GM12878 (cell line): ENCODE results near the gene AP2A2. TPM values are rescaled to one million over a fixed set of nuclear protein-coding genes. Genes with fewer than 3 reads are reported as not detected.

Source experiments
- ATAC-seq: fragments of 200-7000 bp; cut with Tn5 transposase; 3 replicates; pipeline ENCODE4 v1.9.1; 2020; ENCODE audit warnings: mild to moderate bottlenecking, moderate library complexity
- BruUV-seq: library from RNA; stranded (reverse); fragments of 400-500 nt; replicated peaks from 2 replicates; lab custom pipeline; 2021; lab: Mats Ljungman, UMichigan
- CTCF ChIA-PET: fragments of 300-600 bp; sonication (Branson Sonifier 250); formaldehyde crosslinking; extraction: SDS; loops from one replicate; lab custom pipeline; 2021; ENCODE audit warnings: inconsistent platforms; lab: Yijun Ruan, JAX
- POLR2A ChIA-PET: fragments of 350-600 bp; formaldehyde crosslinking; extraction: SDS; loops from one replicate; lab custom pipeline; 2021; ENCODE audit warnings: inconsistent platforms; lab: Charles Lee
- RAD21 ChIA-PET: fragments of 300-600 bp; sonication (Branson Sonifier 250); formaldehyde crosslinking; loops from one replicate; lab custom pipeline; 2023; ENCODE audit warnings: antibody characterized with exemption; ENCODE audit not compliant: unreplicated experiment; lab: Charles Lee
- SMC1A ChIA-PET: fragments of 300-600 bp; sonication (Branson Sonifier 250); formaldehyde crosslinking; loops from one replicate; lab custom pipeline; 2023; ENCODE audit not compliant: unreplicated experiment, uncharacterized antibody; lab: Charles Lee
- DNase-seq: peaks from one replicate; pipeline ENCODE4 v3.0.0-alpha.2; 2011; ENCODE audit warnings: low read depth, low spot score
- FAIRE-seq: peaks from 3 replicates; lab custom pipeline; 2011; peaks lifted over from hg19 to GRCh38; lab: Jason Lieb, UNC
- H2AFZ ChIP-seq: 2 replicates; pipeline ENCODE4 v1.6.0; 2011; ENCODE audit warnings: low read depth, low read length, control low read depth; ENCODE audit not compliant: control insufficient read depth
- H3K27ac ChIP-seq: 2 replicates; pipeline ENCODE4 v1.5.1; 2011; ENCODE audit warnings: control low read depth; ENCODE audit not compliant: control insufficient read depth, insufficient read depth
- H3K27me3 ChIP-seq, 2 experiments: replicated peaks in 1 of 2; 2 replicates each; pipeline versions ENCODE4 v1.6.0 to v1.6.1; 2011; ENCODE audit warnings: low read length in 1 of 2; ENCODE audit not compliant: control insufficient read depth in 2 of 2, insufficient read depth in 2 of 2
- H3K36me3 ChIP-seq, 2 experiments: 2 replicates each; pipeline ENCODE4 v1.5.1; 2011; ENCODE audit warnings: low read length in 1 of 2; ENCODE audit not compliant: control insufficient read depth in 2 of 2, insufficient read depth in 2 of 2
- H3K4me1 ChIP-seq: 2 replicates; pipeline ENCODE4 v1.6.1; 2011; ENCODE audit warnings: mild to moderate bottlenecking, low read length, moderate library complexity, mixed read lengths; ENCODE audit not compliant: control insufficient read depth, insufficient read depth
- H3K4me2 ChIP-seq: 2 replicates; pipeline ENCODE4 v1.6.0; 2011; ENCODE audit warnings: control low read depth; ENCODE audit not compliant: control insufficient read depth, insufficient read depth
- H3K4me3 ChIP-seq: fragments of 200-600 bp; sonication (generic); 2 replicates; pipeline ENCODE4 v1.5.1; 2016
- H3K79me2 ChIP-seq: 2 replicates; pipeline ENCODE4 v1.6.0; 2011; ENCODE audit warnings: low read length; ENCODE audit not compliant: control insufficient read depth, insufficient read depth
- H3K9ac ChIP-seq: 2 replicates; pipeline ENCODE4 v1.8.0; 2011; ENCODE audit warnings: low read length, control low read depth, mixed read lengths; ENCODE audit not compliant: control insufficient read depth, insufficient read depth
- H3K9me3 ChIP-seq: replicated peaks from 3 replicates; pipeline ENCODE4 v1.5.1; 2011; ENCODE audit warnings: mild to moderate bottlenecking, low read length; ENCODE audit not compliant: control insufficient read depth, insufficient read depth
- H4K20me1 ChIP-seq: 2 replicates; pipeline ENCODE4 v1.6.0; 2011; ENCODE audit not compliant: control insufficient read depth, insufficient read depth
- BACH1 ChIP-seq: fragments of 450-650 bp; IDR thresholded peaks from 2 replicates; pipeline ENCODE4 v1.6.1; 2017; ENCODE audit warnings: mild to moderate bottlenecking, borderline replicate concordance
- BHLHE40 ChIP-seq, 2 experiments: fragments of 450-650 bp in 1 of 2; IDR thresholded peaks; 2 replicates each; pipeline ENCODE4 v1.6.1; 2011 to 2017; ENCODE audit warnings: low read depth in 2 of 2, borderline replicate concordance in 1 of 2, improper control_type of control experiment in 1 of 2, low read length in 1 of 2, mild to moderate bottlenecking in 1 of 2
- ETV6 ChIP-seq, 2 experiments: fragments of 450-650 bp in 1 of 2; IDR thresholded peaks in 1 of 2; conservative IDR thresholded peaks in 1 of 2; 2 replicates each; pipeline ENCODE4 v1.6.1; 2014; ENCODE audit warnings: antibody characterized with exemption in 1 of 2, borderline replicate concordance in 1 of 2, low read depth in 1 of 2, mild to moderate bottlenecking in 1 of 2, moderate library complexity in 1 of 2
- EZH2 ChIP-seq: IDR thresholded peaks from 2 replicates; pipeline ENCODE4 v1.6.1; 2012; ENCODE audit warnings: low read depth, mild to moderate bottlenecking, control low read depth, inconsistent platforms, low read length, borderline replicate concordance; ENCODE audit not compliant: control insufficient read depth
- KAT2A ChIP-seq: conservative IDR thresholded peaks from 2 replicates; pipeline ENCODE4 v1.6.1; 2011; ENCODE audit warnings: low read depth, low read length; ENCODE audit not compliant: control insufficient read depth
- MYC ChIP-seq: IDR thresholded peaks from 2 replicates; pipeline ENCODE4 v1.6.1; 2011; ENCODE audit warnings: mild to moderate bottlenecking, low read length, moderate library complexity, inconsistent platforms; ENCODE audit not compliant: insufficient read depth, insufficient replicate concordance, insufficient read length, severe bottlenecking
- RAD21 ChIP-seq: IDR thresholded peaks from 2 replicates; pipeline ENCODE4 v1.6.1; 2011; ENCODE audit warnings: mild to moderate bottlenecking, low read depth, low read length, moderate library complexity; ENCODE audit not compliant: insufficient read depth
- RFX5 ChIP-seq: IDR thresholded peaks from 2 replicates; pipeline ENCODE4 v1.6.1; 2011; ENCODE audit warnings: low read depth, low read length, improper control_type of control experiment
- SREBF2 ChIP-seq: IDR thresholded peaks from 2 replicates; pipeline ENCODE4 v1.6.1; 2012; ENCODE audit warnings: mild to moderate bottlenecking, low read length
- ZNF24 ChIP-seq: fragments of 450-650 bp; IDR thresholded peaks from 2 replicates; pipeline ENCODE4 v1.6.1; 2017; ENCODE audit warnings: antibody characterized with exemption, mild to moderate bottlenecking
- WGBS: methylation state at CpG from one replicate; pipeline ENCODE4 v1.1.6; 2016; ENCODE audit warnings: low lambda C conversion rate; ENCODE audit not compliant: insufficient replicate concordance, insufficient coverage; ENCODE audit errors: missing lambda C conversion rate; 5-methylcytosine and 5-hydroxymethylcytosine counted together
- in situ Hi-C: fragments of 300-500 bp; cut with MboI; formaldehyde crosslinking; loops from 9 replicates; pipeline ENCODE4 v1.14.3; 2018; ENCODE audit warnings: mixed read lengths
- intact Hi-C: fragments of 100-400 bp; cut with micrococcal nuclease; formaldehyde crosslinking; loops from one replicate; pipeline ENCODE4 v1.14.2; 2022; ENCODE audit not compliant: unreplicated experiment
- polyA plus RNA-seq, 11 experiments: library from polyadenylated mRNA; depleted of rRNA in 4 of 11; unstranded in 6 of 11; stranded (reverse) in 5 of 11; fragments of >200 nt; fragmentation: Nextera tagmentation in 4 of 11; fragmentation: Illumina TruSeq in 1 of 11; extraction: Ambion mirVana in 4 of 11; extraction: Trizol in 1 of 11; gene quantifications; 1 replicate in 1 of 11; 2 replicates in 10 of 11; pipeline versions ENCODE4 v1.2.1 to v1.2.3, GENCODE V29; 2011 to 2016; ENCODE audit warnings: inconsistent platforms in 2 of 11, missing spikeins in 2 of 11, low read depth in 1 of 11
- total RNA-seq, 4 experiments: library from RNA; depleted of rRNA in 3 of 4; stranded (reverse); fragments of >200 nt in 3 of 4; fragmentation: Illumina TruSeq in 1 of 4; extraction: Trizol in 1 of 4; gene quantifications; 2 replicates each; pipeline versions ENCODE4 v1.2.1 to v1.2.3, GENCODE V29; 2013 to 2021

Gene AP2A2
- total and polyA plus RNA-seq, 10 of the 15 experiments (the other 5 are each of a cell fraction or from before 2014, with no cell fraction given): 0.58 to 48.8 (median 18.2) TPM

DNA sequence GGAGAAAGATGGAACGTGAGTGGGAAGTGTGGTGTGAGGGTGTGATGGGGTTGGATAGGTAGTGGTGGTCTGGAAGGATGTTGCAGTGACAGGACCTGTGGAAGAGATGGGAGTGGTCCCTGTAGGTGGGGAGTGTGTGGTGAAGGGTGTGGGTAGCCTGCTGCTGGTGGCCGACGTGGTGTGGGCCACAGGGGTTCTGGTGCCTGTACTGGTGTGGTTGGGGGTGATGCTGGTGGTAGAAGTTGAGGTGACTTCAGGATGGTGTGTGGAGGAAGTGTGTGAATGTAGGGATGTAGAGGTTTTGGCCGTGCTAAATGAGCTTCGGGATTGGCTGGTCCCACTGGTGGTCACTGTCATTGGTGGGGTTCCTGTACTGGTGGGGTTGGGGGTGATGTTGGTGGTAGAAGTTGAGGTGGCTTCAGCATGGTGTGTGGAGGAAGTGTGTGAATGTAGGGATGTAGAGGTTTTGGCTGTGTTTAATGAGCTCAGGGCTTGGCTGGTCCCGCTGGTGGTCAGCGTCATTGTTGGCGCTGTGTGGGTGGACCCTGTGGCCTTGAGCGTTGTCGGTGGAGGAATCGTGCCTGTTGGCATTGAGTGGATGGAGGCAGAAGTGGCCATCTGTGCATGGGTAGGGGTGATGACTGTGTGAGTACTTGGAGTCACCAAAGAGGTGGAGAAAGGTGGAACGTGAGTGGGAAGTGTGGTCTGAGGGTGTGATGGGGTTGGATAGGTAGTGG is 91.8 kb downstream of the AP2A2 start (continued):
- TF ChIP-seq ETV6 (conservative IDR thresholded peaks at IDR 0.05 in 1 of 2, IDR thresholded peaks at IDR 0.05 in 1 of 2; ENCODE audit: borderline replicate concordance in 1 of 2, low read depth in 1 of 2): no peak

DNA sequence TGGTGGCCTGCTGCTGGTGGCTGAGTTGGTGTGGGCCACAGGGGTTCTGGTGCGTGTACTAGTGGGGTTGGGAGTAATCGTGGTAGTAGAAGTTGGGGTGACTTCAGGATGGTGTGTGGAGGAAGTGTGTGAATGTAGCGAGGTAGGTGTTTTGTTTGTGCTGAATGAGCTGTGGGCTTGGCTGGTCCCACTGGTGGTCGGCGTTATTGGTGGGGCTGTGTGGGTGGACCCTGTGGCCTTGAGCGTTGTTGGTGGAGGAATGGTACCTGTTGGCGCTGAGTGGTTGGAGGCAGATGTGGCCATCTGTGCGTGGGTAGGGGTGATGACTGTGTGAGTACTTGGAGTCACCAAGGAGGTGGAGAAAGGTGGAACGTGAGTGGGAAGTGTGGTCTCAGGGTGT is 92.4 kb downstream of the AP2A2 start:
- no peaks in the 10 kb centered on the region for H4K20me1 ChIP-seq
- WGBS: 70% methylated on average over 9 of the region's 9 CpGs
- intact Hi-C loops: no loop called here

GRCh38 chr11:1019321-1019910 is 93.7 kb downstream of the AP2A2 start:
- Histone ChIP-seq H3K4me3 (no peak overlapping the region), H3K4me1 (no peaks in the 10 kb centered on the region), H3K27ac (no peak overlapping the region), H3K9ac (no peak overlapping the region), H3K9me3 (no peaks in the 10 kb centered on the region), H3K4me2 (no peak overlapping the region), H2AFZ (no peak overlapping the region), H3K36me3 (no peaks in the 10 kb centered on the region), H3K27me3 (no peaks in the 10 kb centered on the region), H3K79me2 (no peaks in the 10 kb centered on the region), H4K20me1 (no peaks in the 10 kb centered on the region)
- 51% methylated on average over 21 of the region's 21 CpGs for WGBS
- DNase-seq (no peak), ATAC-seq (no peak), FAIRE-seq (no peak)
- ChIA-PET RAD21 (no interaction called here), CTCF (no interaction called here), POLR2A (no interaction called here), SMC1A (no interaction called here)
- no peak for TF ChIP-seq RFX5
- TF ChIP-seq KAT2A: no peak
- no peak for TF ChIP-seq EZH2
- TF ChIP-seq SREBF2: no peak
- no peak for TF ChIP-seq RAD21
- no peak for TF ChIP-seq BACH1
- in situ Hi-C loops (no loop called here), intact Hi-C loops (no loop called here)
- no TSS peak for BruUV-seq

More for the DNA sequence above, 92.4 kb downstream of the AP2A2 start:
- no peaks in the 10 kb centered on the region for H3K27me3 ChIP-seq
- ChIA-PET RAD21 (no interaction called here), POLR2A (no interaction called here), CTCF (no interaction called here), SMC1A (no interaction called here)
- H2AFZ ChIP-seq: no peak overlapping the region
- no peak overlapping the region for H3K27ac ChIP-seq
- H3K4me2 ChIP-seq: no peak overlapping the region
- no peak overlapping the region for H3K9ac ChIP-seq
- no peaks in the 10 kb centered on the region for H3K4me1 ChIP-seq
- no peak overlapping the region for H3K4me3 ChIP-seq
- no peaks in the 10 kb centered on the region for H3K36me3 ChIP-seq
- no peaks in the 10 kb centered on the region for H3K79me2 ChIP-seq
- DNase-seq: no peak
- no peaks in the 10 kb centered on the region for H3K9me3 ChIP-seq
- no TSS peak for BruUV-seq
- TF ChIP-seq MYC: no peak
- no peak for TF ChIP-seq BHLHE40 (IDR thresholded peaks at IDR 0.05; ENCODE audit: borderline replicate concordance in 1 of 2, low read depth in 2 of 2, low read length in 1 of 2)
- TF ChIP-seq ZNF24: no peak
- TF ChIP-seq, all 136 proteins: peak for 0
- FAIRE-seq: no peak
- ATAC-seq: no peak
- in situ Hi-C loops: no loop called here
